HCT116 (cell line): ENCODE measurements around the gene ROS1. TPM values are rescaled to one million over a fixed set of nuclear protein-coding genes. Genes with fewer than 3 reads are reported as not detected.

ENCODE experiments used
- ATAC-seq: fragments of 200-7000 bp; cut with Tn5 transposase; 2 replicates; pipeline ENCODE4 v1.9.1; 2020; ENCODE audit warnings: mild to moderate bottlenecking, moderate library complexity
- BruUV-seq: library from RNA; stranded (reverse); fragments of 400-500 nt; replicated peaks from 2 replicates; lab custom pipeline; 2021; lab: Mats Ljungman, UMichigan
- CTCF ChIA-PET: fragments of 300-600 bp; sonication (Branson Sonifier 250); formaldehyde crosslinking; loops from one replicate; lab custom pipeline; 2021; ENCODE audit warnings: antibody characterized with exemption; lab: Charles Lee
- POLR2A ChIA-PET: fragments of 300-600, 350-600 bp; sonication (Branson Sonifier 250); formaldehyde crosslinking; loops from one replicate; lab custom pipeline; 2021; ENCODE audit warnings: antibody characterized with exemption; lab: Charles Lee
- RAD21 ChIA-PET, 2 experiments: fragments of 300-600 bp; sonication (Branson Sonifier 250); formaldehyde crosslinking; loops; one replicate each; lab custom pipeline; 2023; ENCODE audit warnings: low total read pairs in 2 of 2; ENCODE audit not compliant: uncharacterized antibody in 2 of 2, unreplicated experiment in 2 of 2, low non-redundant PET in 1 of 2; lab: Charles Lee
- DNase-seq: peaks from one replicate; pipeline ENCODE4 v3.0.0-alpha.2; 2010; ENCODE audit warnings: low read depth, low spot score
- H2AFZ ChIP-seq: fragments of 200-600 bp; shearing (Covaris generic), sonication (generic); 2 replicates; pipeline ENCODE4 v1.6.1; 2017; ENCODE audit warnings: low read depth, mixed run types, mixed read lengths, antibody characterized with exemption, low read length; ENCODE audit not compliant: poor library complexity, severe bottlenecking
- H3K27ac ChIP-seq: 2 replicates; pipeline ENCODE4 v1.5.1; 2012; ENCODE audit warnings: low read depth, low read length
- H3K27me3 ChIP-seq: fragments of 200-600 bp; sonication (generic); 2 replicates; pipeline ENCODE4 v1.6.1; 2016; ENCODE audit warnings: mixed run types, low read length, mixed read lengths; ENCODE audit not compliant: insufficient read depth
- H3K36me3 ChIP-seq, 2 experiments: fragments of 200-500 bp in 1 of 2; fragments of 200-600 bp in 1 of 2; sonication (Bioruptor generic) in 1 of 2; sonication (generic) in 1 of 2; 2 replicates each; pipeline versions ENCODE4 v1.5.1 to v1.6.1; 2014 to 2016; ENCODE audit warnings: low read length in 2 of 2, inconsistent platforms in 1 of 2, mixed read lengths in 1 of 2, mixed run types in 1 of 2; ENCODE audit not compliant: insufficient read depth in 2 of 2, control insufficient read depth in 1 of 2
- H3K4me1 ChIP-seq, 2 experiments: fragments of 200-600 bp in 1 of 2; sonication (generic) in 1 of 2; 2 replicates each; pipeline versions ENCODE4 v1.5.1 to v1.6.1; 2012 to 2017; ENCODE audit warnings: low read length in 2 of 2, inconsistent platforms in 1 of 2, mild to moderate bottlenecking in 1 of 2, mixed read lengths in 1 of 2, mixed run types in 1 of 2, moderate library complexity in 1 of 2; ENCODE audit not compliant: insufficient read depth in 2 of 2, control insufficient read depth in 1 of 2
- H3K4me2 ChIP-seq: fragments of 200-600 bp; sonication (generic); 2 replicates; pipeline ENCODE4 v1.6.1; 2017; ENCODE audit warnings: mixed run types, low read length, mixed read lengths
- H3K4me3 ChIP-seq, 2 experiments: fragments of 200-600 bp in 1 of 2; sonication (generic) in 1 of 2; replicated peaks in 1 of 2; 2 replicates each; pipeline ENCODE4 v1.5.1; 2011 to 2016; ENCODE audit warnings: low read length in 2 of 2, control low read depth in 1 of 2, low read depth in 1 of 2, mild to moderate bottlenecking in 1 of 2, mixed read lengths in 1 of 2, mixed run types in 1 of 2
- H3K79me2 ChIP-seq: fragments of 200-600 bp; sonication (generic); 2 replicates; pipeline ENCODE4 v1.6.1; 2017; ENCODE audit warnings: mild to moderate bottlenecking, mixed run types, low read length, moderate library complexity, mixed read lengths; ENCODE audit not compliant: insufficient read depth
- H3K9ac ChIP-seq: fragments of 200-600 bp; sonication (generic); 2 replicates; pipeline ENCODE4 v1.6.1; 2016; ENCODE audit warnings: low read length, mixed read lengths
- H3K9me2 ChIP-seq: fragments of 200-600 bp; sonication (generic), shearing (Covaris generic); 2 replicates; pipeline ENCODE4 v1.6.1; 2017; ENCODE audit warnings: mixed run types, mild to moderate bottlenecking, moderate library complexity; ENCODE audit not compliant: insufficient read depth
- H3K9me3 ChIP-seq, 2 experiments: fragments of 200-500 bp in 1 of 2; fragments of 200-600 bp in 1 of 2; sonication (Bioruptor generic) in 1 of 2; sonication (generic) in 1 of 2; 2 replicates each; pipeline ENCODE4 v1.6.1; 2014 to 2017; ENCODE audit warnings: low read length in 2 of 2, mixed read lengths in 2 of 2, inconsistent platforms in 1 of 2, low read depth in 1 of 2, mild to moderate bottlenecking in 1 of 2, mixed run types in 1 of 2, moderate library complexity in 1 of 2; ENCODE audit not compliant: control insufficient read depth in 1 of 2, insufficient read depth in 1 of 2
- H4K20me1 ChIP-seq: fragments of 200-600 bp; sonication (generic), shearing (Covaris generic); 2 replicates; pipeline ENCODE4 v1.6.1; 2017; ENCODE audit warnings: mixed run types, mild to moderate bottlenecking, moderate library complexity; ENCODE audit not compliant: insufficient read depth
- CBX3 ChIP-seq: IDR thresholded peaks from 2 replicates; pipeline ENCODE4 v1.6.1; 2012; ENCODE audit warnings: low read depth
- CEBPB ChIP-seq: IDR thresholded peaks from 2 replicates; pipeline ENCODE4 v1.6.1; 2012; ENCODE audit warnings: low read depth
- EZH2 ChIP-seq: fragments of 200-600 bp; sonication (generic); IDR thresholded peaks from 2 replicates; pipeline ENCODE4 v1.6.1; 2017; ENCODE audit warnings: antibody characterized with exemption, mixed run types
- EZH2phosphoT487 ChIP-seq: fragments of 200-600 bp; IDR thresholded peaks from 2 replicates; pipeline ENCODE4 v1.6.1; 2018; ENCODE audit warnings: antibody characterized with exemption, borderline replicate concordance
- FOSL1 ChIP-seq: IDR thresholded peaks from 2 replicates; pipeline ENCODE4 v1.6.1; 2012; ENCODE audit warnings: low read depth
- JUND ChIP-seq: IDR thresholded peaks from 2 replicates; pipeline ENCODE4 v1.6.1; 2012
- MAX ChIP-seq: IDR thresholded peaks from 2 replicates; pipeline ENCODE4 v1.6.1; 2012
- RAD21 ChIP-seq: IDR thresholded peaks from 2 replicates; pipeline ENCODE4 v1.6.1; 2012; ENCODE audit warnings: low read depth, mild to moderate bottlenecking
- REST ChIP-seq: IDR thresholded peaks from 2 replicates; pipeline ENCODE4 v1.6.1; 2012; ENCODE audit warnings: low read depth
- SP1 ChIP-seq: IDR thresholded peaks from 2 replicates; pipeline ENCODE4 v1.6.1; 2012; ENCODE audit warnings: low read depth
- SRF ChIP-seq: IDR thresholded peaks from 2 replicates; pipeline ENCODE4 v1.6.1; 2012; ENCODE audit warnings: low read depth
- TCF7L2 ChIP-seq: IDR thresholded peaks from 2 replicates; pipeline ENCODE4 v1.7.0; 2011; ENCODE audit warnings: borderline replicate concordance, inconsistent platforms; ENCODE audit not compliant: insufficient read depth, insufficient read length; ENCODE audit errors: extremely low read depth
- YY1 ChIP-seq: IDR thresholded peaks from 2 replicates; pipeline ENCODE4 v1.6.1; 2011; ENCODE audit warnings: low read length, low read depth, moderate library complexity, mild to moderate bottlenecking; ENCODE audit not compliant: insufficient replicate concordance; ENCODE audit errors: extremely low read depth
- ZFX ChIP-seq: fragments of 450-650 bp; IDR thresholded peaks from 2 replicates; pipeline ENCODE4 v1.6.1; 2017
- intact Hi-C: fragments of 100-400 bp; cut with micrococcal nuclease; formaldehyde crosslinking; loops from 2 replicates; pipeline ENCODE4 v1.10.0; 2022
- total RNA-seq: library from RNA; stranded (reverse); gene quantifications from one replicate; pipeline ENCODE4 v1.2.1, GENCODE V29; 2021; ENCODE audit not compliant: unreplicated experiment

ROS1 gene
- total RNA-seq, 1 experiment from 2014 or later: not detected

GRCh38 chr6:117414770-117415169, 11.0 kb downstream of the ROS1 start:
- H3K9me2 ChIP-seq: no peaks in the 10 kb centered on the region
- ChIA-PET CTCF (no interaction called here), POLR2A (no interaction called here), RAD21 (no interaction called here)
- BruUV-seq: no TSS peak
- H3K79me2 ChIP-seq: no peaks in the 10 kb centered on the region
- DNase-seq (no peak), ATAC-seq (no peak)
- no peak overlapping the region for H3K4me2 ChIP-seq
- H2AFZ ChIP-seq: no peak overlapping the region
- no peak overlapping the region for H3K4me3 ChIP-seq
- intact Hi-C loops: no loop called here
- no peaks in the 10 kb centered on the region for H3K27me3 ChIP-seq
- H3K36me3 ChIP-seq: no peaks in the 10 kb centered on the region
- H3K9ac ChIP-seq: no peak overlapping the region
- no peak for TF ChIP-seq EZH2phosphoT487
- no peak for TF ChIP-seq SRF
- no peak for TF ChIP-seq SP1
- no peak for TF ChIP-seq REST
- no peak for TF ChIP-seq CBX3
- TF ChIP-seq RAD21: no peak
- no peak for TF ChIP-seq TCF7L2
- TF ChIP-seq CEBPB: no peak
- no peak for TF ChIP-seq ZFX
- no peak for TF ChIP-seq YY1
- TF ChIP-seq MAX: no peak
- TF ChIP-seq EZH2: no peak
- TF ChIP-seq JUND: no peak
- TF ChIP-seq FOSL1: no peak
- H3K9me3 ChIP-seq: no peaks in the 10 kb centered on the region
- no peaks in the 10 kb centered on the region for H3K4me1 ChIP-seq
- no peak overlapping the region for H3K27ac ChIP-seq
- H4K20me1 ChIP-seq: no peaks in the 10 kb centered on the region
